HepG2 (cell line): Measurements from ENCODE around the gene CNTNAP1. TPM values are rescaled to one million over a fixed set of nuclear protein-coding genes. Genes with fewer than 3 reads are reported as not detected.

Experiments used
- ATAC-seq: fragments of 200-7000 bp; cut with Tn5 transposase; 3 replicates; pipeline ENCODE4 v1.9.1; 2020; ENCODE audit warnings: mild to moderate bottlenecking, moderate library complexity
- BruUV-seq: library from RNA; stranded (reverse); fragments of 400-500 nt; replicated peaks from 2 replicates; lab custom pipeline; 2021; lab: Mats Ljungman, UMichigan
- CTCF ChIA-PET: fragments of 300-600 bp; formaldehyde crosslinking; extraction: SDS; loops from one replicate; lab custom pipeline; 2021; ENCODE audit warnings: low total read pairs, inconsistent platforms, low intra/inter-chr PET ratio; lab: Yijun Ruan, JAX
- POLR2A ChIA-PET: fragments of 350-600 bp; sonication (Branson Sonifier 250); formaldehyde crosslinking; loops from one replicate; lab custom pipeline; 2020; ENCODE audit warnings: antibody characterized with exemption, inconsistent platforms; lab: Yijun Ruan, JAX
- DNase-seq: peaks from one replicate; pipeline ENCODE4 v3.0.0-alpha.2; 2015; ENCODE audit warnings: low spot score
- FAIRE-seq: peaks from 3 replicates; lab custom pipeline; 2011; peaks lifted over from hg19 to GRCh38; lab: Jason Lieb, UNC
- H2AFZ ChIP-seq: one replicate; pipeline ENCODE4 v1.6.1; 2011; ENCODE audit warnings: low read length, inconsistent platforms
- H3K27ac ChIP-seq: fragments of 300-600 bp; 3 replicates; pipeline ENCODE4 v1.8.0; 2011; ENCODE audit warnings: mixed run types, mild to moderate bottlenecking, mixed read lengths, low read length, inconsistent platforms; ENCODE audit not compliant: insufficient read depth; ENCODE audit errors: extremely low read length
- H3K27me3 ChIP-seq, 2 experiments: fragments of 200-600 bp in 1 of 2; 2 replicates in 1 of 2; 3 replicates in 1 of 2; pipeline versions ENCODE4 v1.6.0 to v1.8.0; 2011; ENCODE audit warnings: low read length in 2 of 2, mild to moderate bottlenecking in 2 of 2, moderate library complexity in 2 of 2, inconsistent platforms in 1 of 2; ENCODE audit not compliant: insufficient read depth in 2 of 2, control insufficient read depth in 1 of 2
- H3K36me3 ChIP-seq, 2 experiments: fragments of 200-600 bp in 1 of 2; replicated peaks in 1 of 2; 2 replicates in 1 of 2; 3 replicates in 1 of 2; pipeline versions ENCODE4 v1.5.1 to v1.8.0; 2011; ENCODE audit warnings: low read length in 2 of 2, inconsistent platforms in 1 of 2; ENCODE audit not compliant: insufficient read depth in 2 of 2, control insufficient read depth in 1 of 2
- H3K4me1 ChIP-seq: 2 replicates; pipeline ENCODE4 v1.5.1; 2012; ENCODE audit warnings: low read length, inconsistent platforms; ENCODE audit not compliant: insufficient read depth
- H3K4me2 ChIP-seq: 2 replicates; pipeline ENCODE4 v1.6.0; 2011; ENCODE audit warnings: low read depth, low read length, inconsistent platforms
- H3K4me3 ChIP-seq, 3 experiments: fragments of 200-600 bp in 1 of 3; sonication (generic), shearing (Covaris generic) in 1 of 3; replicated peaks in 1 of 3; 2 replicates each; pipeline ENCODE4 v1.5.1; 2011 to 2016; ENCODE audit warnings: low read length in 3 of 3, inconsistent platforms in 2 of 3, low read depth in 2 of 3, mild to moderate bottlenecking in 2 of 3, control low read depth in 1 of 3, mixed read lengths in 1 of 3; ENCODE audit not compliant: insufficient read depth in 1 of 3
- H3K79me2 ChIP-seq: one replicate; pipeline ENCODE4 v1.6.1; 2011; ENCODE audit warnings: low read length, inconsistent platforms; ENCODE audit not compliant: insufficient read depth
- H3K9ac ChIP-seq: 2 replicates; pipeline ENCODE4 v1.6.0; 2011; ENCODE audit warnings: mild to moderate bottlenecking, low read depth, low read length, inconsistent platforms; ENCODE audit not compliant: insufficient read depth
- H3K9me3 ChIP-seq: 2 replicates; pipeline ENCODE4 v1.5.1; 2012; ENCODE audit warnings: mild to moderate bottlenecking, low read length
- H4K20me1 ChIP-seq: 2 replicates; pipeline ENCODE4 v1.6.0; 2011; ENCODE audit warnings: inconsistent platforms, mild to moderate bottlenecking, low read length, moderate library complexity; ENCODE audit not compliant: insufficient read depth
- ZNF501 ChIP-seq: sonication (generic); formaldehyde crosslinking; IDR thresholded peaks from 2 replicates; pipeline ENCODE4 v1.5.1; 2020; ENCODE audit warnings: mild to moderate bottlenecking, moderate library complexity, missing genetic modification reagents
- ZNF7 ChIP-seq: IDR thresholded peaks from 2 replicates; pipeline ENCODE4 v1.6.1; 2016; ENCODE audit warnings: missing biosample characterization, missing genetic modification reagents
- WGBS: methylation state at CpG from one replicate; pipeline ENCODE4 v1.1.6; 2017; ENCODE audit warnings: low lambda C conversion rate; 5-methylcytosine and 5-hydroxymethylcytosine counted together
- in situ Hi-C: cut with HindIII; loops from 2 replicates; pipeline ENCODE4 v1.10.0; 2017; ENCODE audit warnings: low pct_unique_long_range_greater_than_20kb; ENCODE audit not compliant: extremely low pct_ligation_motif_present
- intact Hi-C: fragments of 100-400 bp; cut with micrococcal nuclease; formaldehyde crosslinking; loops from one replicate; pipeline ENCODE4 v1.10.0; 2022; ENCODE audit not compliant: unreplicated experiment
- polyA plus RNA-seq, 8 experiments: library from polyadenylated mRNA; depleted of rRNA in 3 of 8; stranded (reverse) in 7 of 8; unstranded in 1 of 8; fragments of >200 nt; fragmentation: Illumina TruSeq in 4 of 8; extraction: Trizol in 4 of 8; gene quantifications; 2 replicates each; pipeline versions ENCODE4 v1.2.1 to v1.2.3, GENCODE V29; 2011 to 2016; ENCODE audit warnings: low read depth in 4 of 8, missing spikeins in 1 of 8, mixed read lengths in 1 of 8; ENCODE audit not compliant: insufficient read depth in 1 of 8
- total RNA-seq, 5 experiments: library from RNA; depleted of rRNA; stranded (reverse); fragments of >200 nt; fragmentation: Illumina TruSeq; extraction: Trizol; gene quantifications; 2 replicates each; pipeline ENCODE4 v1.2.3, GENCODE V29; 2016; ENCODE audit warnings: low read depth in 1 of 5
- TF ChIP-seq, protein P1 (sequence below): sonication (generic); formaldehyde crosslinking; IDR thresholded peaks from 2 replicates; pipeline ENCODE4 v1.5.0; 2020; ENCODE audit warnings: mild to moderate bottlenecking, missing genetic modification reagents

The CNTNAP1 gene
- total and polyA plus RNA-seq, 2 of the 13 experiments (the other 11 are each of a cell fraction or from before 2014, with no cell fraction given), result 4.5 to 7.7 TPM

DNA sequence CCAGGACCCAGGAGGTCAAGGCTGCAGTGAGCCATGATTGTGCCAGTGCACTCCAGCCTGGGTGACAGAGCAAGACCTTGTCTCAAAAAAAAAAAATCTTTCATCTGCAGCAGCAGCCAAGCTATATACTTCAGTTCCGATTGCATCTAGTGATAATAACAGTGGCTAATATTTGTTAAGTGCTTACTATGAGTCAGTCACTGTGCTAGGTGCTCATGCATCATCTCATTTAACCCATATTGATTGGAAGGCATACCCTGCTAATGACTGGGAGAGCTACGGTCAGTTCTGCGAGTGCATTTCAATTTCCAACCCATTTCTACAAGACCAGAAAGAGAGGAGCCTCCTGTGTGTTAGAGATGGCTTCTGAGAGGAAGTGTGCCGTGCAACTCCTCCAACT, 30.9 kb upstream of the CNTNAP1 start:
- TF ChIP-seq ZNF7 (CRISPR knock-in tag), result peak; percentile 86
- TF ChIP-seq ZNF501 (CRISPR knock-in tag), result no peak
- TF ChIP-seq, protein P1, sequence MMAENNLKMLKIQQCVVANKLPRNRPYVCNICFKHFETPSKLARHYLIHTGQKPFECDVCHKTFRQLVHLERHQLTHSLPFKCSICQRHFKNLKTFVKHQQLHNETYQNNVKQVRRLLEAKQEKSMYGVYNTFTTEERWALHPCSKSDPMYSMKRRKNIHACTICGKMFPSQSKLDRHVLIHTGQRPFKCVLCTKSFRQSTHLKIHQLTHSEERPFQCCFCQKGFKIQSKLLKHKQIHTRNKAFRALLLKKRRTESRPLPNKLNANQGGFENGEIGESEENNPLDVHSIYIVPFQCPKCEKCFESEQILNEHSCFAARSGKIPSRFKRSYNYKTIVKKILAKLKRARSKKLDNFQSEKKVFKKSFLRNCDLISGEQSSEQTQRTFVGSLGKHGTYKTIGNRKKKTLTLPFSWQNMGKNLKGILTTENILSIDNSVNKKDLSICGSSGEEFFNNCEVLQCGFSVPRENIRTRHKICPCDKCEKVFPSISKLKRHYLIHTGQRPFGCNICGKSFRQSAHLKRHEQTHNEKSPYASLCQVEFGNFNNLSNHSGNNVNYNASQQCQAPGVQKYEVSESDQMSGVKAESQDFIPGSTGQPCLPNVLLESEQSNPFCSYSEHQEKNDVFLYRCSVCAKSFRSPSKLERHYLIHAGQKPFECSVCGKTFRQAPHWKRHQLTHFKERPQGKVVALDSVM (CRISPR knock-in tag), result 0 out of 2 replicates have a peak, but pooled peaks have one; percentile 4
- Histone ChIP-seq H3K9ac (no peak overlapping the region), H3K9me3 (no peaks in the 10 kb centered on the region), H3K4me3 (no peak overlapping the region), H3K4me1 (peaks cover 33% of the 10 kb centered on the region), H3K27ac (no peak overlapping the region), H3K36me3 (no peaks in the 10 kb centered on the region), H3K27me3 (peaks cover 0 to 9% of the 10 kb centered on the region in 2 experiments; a peak in 3 of 5 replicates), H2AFZ (no peak overlapping the region), H3K4me2 (no peak overlapping the region), H3K79me2 (no peaks in the 10 kb centered on the region), H4K20me1 (no peaks in the 10 kb centered on the region)
- DNase-seq (no peak), ATAC-seq (no peak; the same call in 2 of the 3 replicates), FAIRE-seq (no peak)
- intact Hi-C loops, result no loop called here
- 48% methylated on average over 4 of the region's 4 CpGs for WGBS
- CTCF ChIA-PET, result no interaction called here
- no TSS peak for BruUV-seq
- POLR2A ChIA-PET, result interaction anchor here (0.6 to 0.8 kb wide), 2 partner anchors 11 to 42 kb away, joined by 3 to 5 read pairs; partner anchors contain the start of genes RETREG3 and TUBG1
- in situ Hi-C loops, result no loop called here
